Stimulated activated CD4-positive, alpha-beta T cell treated with anti-CD3 and anti-CD28 coated beads, Interleukin-4, amount 100 ng/mL, for 48 hours (primary cell): ENCODE measurements around the gene P2RY8.
A peak's percentile ranks its signal among the peaks of the same experiment; 100 is the strongest.
"Not testable (repeated sequence)": the region's sequence is repeated elsewhere in the genome, so short reads cannot be mapped to it uniquely, and the experiment has no call there.

Source experiments
- DNase-seq, 2 donors: peaks; one replicate each; pipeline ENCODE4 v3.0.0-alpha.2; 2020; ENCODE audit warnings: low read depth in 2 of 2

P2RY8 gene

DNA sequence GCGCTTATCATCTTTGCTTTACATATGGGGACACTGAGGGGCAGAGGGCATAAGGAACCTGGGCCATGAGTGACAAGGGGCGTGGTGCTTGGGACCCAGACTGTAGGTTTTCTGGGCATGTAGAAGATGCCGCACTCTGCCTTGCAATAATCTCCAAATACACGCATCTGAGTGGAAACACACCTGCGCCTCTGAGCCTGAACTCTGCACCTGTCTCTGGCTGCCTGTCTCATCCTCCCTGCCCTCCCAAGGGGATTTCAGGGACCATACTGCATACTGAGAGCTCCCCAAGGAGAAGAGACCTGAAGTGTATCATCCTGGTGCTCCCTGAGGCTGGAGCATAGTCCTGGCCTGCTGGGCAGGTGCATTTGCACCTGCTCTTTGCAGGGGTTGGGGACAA is 49.6 kb downstream of the P2RY8 start:
- DNase-seq = no peak

DNA sequence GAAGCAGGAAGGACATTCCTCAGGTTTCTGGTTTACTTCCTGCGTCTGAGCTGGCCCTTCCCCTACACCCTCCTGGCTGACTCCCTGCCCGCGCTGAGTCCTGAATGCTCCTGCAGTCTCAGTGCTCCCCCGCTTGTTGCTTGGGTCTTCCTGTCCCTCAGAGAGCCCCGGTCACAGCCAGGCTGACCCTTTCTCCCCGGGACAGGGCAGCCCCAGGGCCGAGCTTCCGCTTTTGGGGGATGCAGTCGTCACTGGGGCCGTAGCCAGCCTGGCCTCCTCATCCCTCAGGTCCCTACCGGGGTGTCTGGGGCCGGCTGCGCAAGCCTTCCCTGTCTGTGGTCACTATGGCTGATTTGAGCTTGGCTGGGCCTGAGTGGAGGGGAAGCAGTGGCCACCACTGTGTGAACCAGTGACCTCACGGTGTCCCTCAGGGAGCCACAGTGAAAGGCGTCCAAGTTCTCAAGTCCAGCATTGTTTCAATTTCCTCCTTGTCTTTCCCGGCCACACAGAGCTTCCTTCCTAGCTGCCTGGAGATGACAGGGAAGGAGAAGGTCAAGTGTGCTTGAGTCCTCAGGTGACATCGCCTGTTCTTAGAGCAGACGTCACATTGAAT is 50.1 kb downstream of the P2RY8 start:
- DNase-seq = no peak

DNA sequence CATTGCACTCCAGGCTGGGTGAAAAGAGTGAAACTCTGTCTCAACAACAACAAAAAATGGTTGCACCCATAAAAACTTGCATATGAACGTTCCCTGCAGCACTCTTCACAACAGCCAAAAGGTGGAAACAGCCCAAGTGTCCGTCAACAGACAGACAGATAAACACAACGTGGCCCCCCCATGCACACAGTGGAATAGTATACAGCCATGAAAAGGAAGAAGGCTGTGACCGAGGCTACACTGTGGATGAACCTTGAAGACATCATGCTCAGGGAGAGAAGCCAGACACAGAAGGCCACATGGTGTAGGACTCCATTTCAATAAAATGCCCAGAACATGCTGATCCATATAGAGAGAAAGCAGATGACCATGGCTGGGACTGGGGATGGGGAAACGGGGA is 50.8 kb downstream of the P2RY8 start:
- no peak for DNase-seq

DNA sequence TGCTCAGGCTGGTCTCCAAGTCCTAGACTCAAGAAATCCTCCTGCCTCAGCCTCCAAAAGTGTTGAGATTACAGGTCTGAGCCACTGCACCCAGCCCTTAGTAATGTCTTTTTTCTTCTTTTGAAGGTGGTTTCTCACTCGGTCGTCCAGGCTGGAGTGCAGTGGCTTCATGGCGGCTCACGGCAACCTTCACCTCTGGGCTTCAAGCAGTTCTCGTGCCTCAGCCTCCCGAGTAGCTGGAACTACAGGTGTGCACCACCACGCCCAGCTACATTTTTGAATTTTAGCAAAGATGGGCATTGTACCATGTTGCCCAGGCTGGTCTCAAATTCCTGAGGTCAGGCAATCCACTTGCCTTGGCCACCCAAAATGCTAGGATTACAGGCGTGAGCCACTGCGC is 52.0 kb downstream of the P2RY8 start:
- DNase-seq = no peak

DNA sequence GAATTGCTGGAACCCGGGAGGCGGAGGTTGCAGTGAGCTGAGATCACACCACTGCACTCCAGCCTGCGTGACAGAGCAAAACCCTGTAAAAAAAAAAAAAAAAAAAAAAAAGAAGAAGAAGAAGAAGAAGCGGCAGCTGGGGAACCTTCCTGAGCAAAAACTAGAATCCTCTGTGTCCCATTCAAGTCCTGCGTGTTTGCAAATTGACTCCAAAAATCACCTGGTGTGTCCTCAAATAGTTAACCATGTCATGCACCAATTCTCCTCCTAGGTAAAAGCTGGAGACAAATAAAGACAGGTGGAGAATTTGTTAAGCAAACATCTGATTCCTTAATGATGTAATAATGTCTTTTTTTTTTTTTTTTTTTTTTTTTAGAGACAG is 52.4 kb downstream of the P2RY8 start:
- DNase-seq = no peak

DNA sequence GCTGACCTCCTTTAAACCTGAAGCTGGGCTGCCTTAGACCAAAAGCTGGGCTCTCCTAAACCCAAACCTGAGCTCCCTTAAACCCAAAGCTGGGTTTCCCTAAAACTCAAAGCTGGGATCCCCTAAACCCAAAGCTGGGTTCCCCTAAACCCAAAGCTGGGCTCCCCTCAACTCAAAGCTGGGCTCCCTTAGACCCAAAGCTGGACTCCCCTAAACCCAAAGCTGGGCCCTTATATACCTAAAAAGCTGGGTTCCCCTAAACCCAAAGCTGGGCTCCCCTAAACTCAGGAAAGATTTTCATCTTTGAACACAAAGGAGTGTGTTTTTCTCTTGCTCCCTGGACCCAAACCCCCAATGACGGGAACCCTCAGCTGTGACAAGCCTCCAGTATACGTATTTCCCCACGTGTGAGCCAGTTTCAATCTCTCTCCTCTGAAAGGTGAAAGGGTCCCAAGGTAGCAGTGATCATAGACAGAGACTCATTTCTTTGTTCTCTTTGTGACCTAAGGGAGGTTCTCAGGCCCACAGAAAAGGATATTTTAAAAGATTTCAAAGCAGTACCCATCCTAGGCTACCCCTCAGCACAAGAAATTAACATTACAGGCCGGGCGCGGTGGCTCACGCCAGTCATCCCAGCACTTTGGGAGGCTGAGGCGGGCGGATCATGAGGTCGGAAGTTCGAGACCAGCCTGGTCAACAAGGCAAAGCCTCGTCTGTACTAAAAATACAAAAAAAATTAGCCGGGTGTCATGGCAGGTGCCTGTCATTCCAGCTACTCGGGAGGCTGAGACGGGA is 52.9 kb downstream of the P2RY8 start:
- no peak for DNase-seq

DNA sequence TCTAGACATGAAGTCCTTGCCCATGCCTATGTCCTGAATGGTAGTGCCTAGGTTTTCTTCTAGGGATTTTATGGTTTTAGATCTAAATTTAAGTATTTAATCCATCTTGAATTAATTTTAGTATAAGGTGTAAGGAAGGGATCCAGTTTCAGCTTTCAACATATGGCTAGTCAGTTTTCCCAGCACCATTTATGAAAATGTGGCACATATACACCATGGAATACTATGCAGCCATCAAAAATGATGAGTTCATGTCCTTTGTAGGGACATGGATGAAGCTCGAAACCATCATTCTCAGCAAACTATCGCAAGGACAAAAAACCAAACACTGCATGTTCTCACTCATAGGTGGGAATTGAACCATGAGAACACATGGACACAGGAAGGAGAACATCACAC is 54.5 kb downstream of the P2RY8 start:
- DNase-seq = not testable (repeated sequence)

DNA sequence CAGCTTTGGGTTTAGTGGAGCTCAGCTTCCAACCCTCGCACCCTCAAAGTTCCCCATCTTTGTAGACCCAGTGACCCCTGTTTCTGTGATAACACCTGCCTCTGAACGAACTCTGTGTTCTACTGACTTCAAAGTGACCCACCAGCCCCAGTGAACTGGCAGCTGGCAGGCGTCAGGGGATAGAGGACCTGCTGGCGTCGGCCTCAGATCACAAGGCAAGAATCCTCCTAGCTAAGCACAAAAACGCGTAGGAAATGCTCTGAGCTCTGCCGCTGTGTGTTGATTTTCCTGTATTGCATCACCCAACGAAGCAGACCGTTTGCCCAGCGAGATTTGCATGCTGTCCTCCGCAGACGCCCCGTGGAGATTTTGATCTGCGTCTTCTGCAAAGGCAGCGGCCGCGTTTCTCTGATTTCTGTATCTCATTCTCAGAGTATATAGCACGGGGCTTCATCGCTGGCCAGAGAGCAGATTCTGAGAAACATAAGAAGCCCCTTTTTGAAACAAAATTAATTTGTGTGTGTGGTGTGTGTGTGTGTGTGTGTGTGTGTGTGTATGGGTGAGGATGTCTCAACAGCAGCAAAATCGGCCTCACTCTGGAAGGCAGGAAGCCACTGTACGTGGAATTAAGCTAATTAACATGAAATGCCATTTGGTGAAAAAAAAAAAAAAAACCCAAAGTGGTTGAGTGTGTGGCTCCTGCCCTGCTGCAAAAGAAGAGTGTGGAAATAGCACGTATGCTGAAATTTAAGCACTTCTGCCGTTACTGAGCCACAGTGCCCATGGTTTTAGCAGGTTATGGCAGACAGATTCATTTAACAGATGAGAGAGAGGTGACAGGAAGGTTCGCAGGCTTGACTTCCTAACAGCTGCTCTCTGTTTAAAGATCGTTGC is 55.1 kb downstream of the P2RY8 start:
- DNase-seq = peak; percentile 54 to 64

DNA sequence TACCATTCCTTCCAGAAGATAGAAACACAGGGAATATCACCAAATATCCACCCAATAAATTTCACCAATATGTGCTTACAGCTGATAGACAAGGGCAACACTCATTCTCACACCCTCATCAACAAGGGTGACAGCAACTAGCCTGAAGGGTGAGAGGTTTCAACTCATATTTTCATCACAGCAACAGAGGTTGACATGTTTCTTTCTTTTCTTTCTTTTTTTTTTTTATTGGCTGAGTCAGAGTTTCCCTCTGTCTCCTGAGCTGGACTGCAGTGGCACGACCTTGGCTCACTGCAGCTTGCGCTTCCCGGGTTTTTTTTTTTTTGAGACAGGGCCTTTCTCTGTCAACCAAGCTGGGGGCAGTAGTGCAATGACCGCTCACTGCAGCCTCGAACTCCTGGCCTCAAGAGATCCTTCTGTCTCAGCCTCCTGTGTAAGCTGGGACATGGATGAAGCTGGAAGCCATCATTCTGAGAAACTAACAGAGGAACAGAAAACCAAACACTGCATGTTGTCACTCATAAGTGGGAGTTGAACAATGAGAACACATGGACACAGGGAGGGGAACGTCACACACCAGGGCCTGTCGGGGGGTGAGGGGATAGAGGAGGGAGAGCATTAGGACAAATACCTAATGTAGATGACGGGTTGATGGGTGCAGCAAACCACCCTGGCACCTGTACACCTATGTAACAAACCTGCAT is 56.8 kb downstream of the P2RY8 start:
- DNase-seq = no peak

DNA sequence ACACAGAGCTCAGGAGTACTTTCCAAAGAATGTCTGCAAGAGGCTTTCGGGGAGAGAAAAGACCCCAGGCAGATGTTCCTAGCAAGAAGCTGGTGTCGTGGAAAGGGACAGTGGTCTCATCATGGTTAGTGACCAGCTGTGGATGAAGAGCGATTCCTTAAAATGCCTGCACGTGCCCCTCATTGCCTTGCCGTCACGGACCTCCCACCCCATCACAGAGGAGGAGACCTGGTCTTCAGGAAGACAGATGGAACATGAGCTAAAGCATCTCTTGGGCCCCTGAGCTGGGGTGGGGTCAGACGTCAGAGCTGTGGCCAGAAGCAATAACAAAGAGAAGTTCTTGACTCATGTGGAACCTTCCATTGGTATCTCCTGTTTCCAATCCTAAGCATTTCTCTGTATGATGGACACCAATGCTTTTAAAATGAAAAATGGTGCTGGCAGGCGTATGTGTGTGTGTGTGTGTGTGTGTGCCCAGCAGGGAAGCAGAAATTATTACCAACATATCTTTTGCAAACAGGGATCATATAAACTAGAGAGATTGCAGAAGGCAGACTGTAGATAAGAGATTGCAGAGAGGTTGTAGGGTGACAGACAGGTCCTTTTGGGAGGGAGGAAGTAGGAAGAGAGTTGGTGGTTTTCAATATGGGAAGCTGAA is 59.1 kb downstream of the P2RY8 start:
- DNase-seq = no peak

DNA sequence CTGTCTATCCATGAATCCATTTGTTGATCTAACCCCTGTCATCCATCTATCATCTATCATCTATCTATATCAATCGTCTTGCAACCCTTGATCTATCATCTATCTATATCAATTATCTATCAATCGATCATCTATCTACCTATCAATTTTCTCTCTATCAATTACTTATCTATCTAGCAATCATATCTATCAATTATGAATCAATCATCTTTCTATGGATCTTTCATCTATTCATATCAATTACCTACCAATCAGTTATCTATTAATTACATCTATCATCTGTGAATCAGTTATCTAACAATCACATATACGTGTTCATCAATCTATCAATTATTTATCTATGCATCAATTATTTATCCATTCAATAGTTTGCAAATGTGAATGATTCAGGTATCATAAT is 59.8 kb downstream of the P2RY8 start:
- DNase-seq = no peak

DNA sequence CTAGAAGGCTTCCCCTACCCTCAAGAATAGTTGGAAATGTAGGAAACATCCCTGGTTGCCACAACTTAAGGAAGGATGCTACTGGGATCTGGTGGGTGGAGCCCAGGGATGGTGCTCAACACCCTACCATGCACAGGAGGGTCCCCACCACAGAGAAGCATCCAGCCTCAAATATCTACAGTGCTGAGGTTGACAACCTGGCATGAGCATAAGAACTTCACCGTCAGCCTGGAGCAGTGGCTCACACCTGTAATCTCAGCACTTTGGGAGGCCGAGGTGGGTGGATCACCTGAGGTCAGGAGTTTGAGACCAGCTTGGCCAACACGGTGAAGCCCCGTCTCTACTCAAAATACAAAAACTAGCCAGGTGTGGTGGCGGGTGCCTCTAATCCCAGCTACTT is 60.3 kb downstream of the P2RY8 start:
- no peak for DNase-seq

DNA sequence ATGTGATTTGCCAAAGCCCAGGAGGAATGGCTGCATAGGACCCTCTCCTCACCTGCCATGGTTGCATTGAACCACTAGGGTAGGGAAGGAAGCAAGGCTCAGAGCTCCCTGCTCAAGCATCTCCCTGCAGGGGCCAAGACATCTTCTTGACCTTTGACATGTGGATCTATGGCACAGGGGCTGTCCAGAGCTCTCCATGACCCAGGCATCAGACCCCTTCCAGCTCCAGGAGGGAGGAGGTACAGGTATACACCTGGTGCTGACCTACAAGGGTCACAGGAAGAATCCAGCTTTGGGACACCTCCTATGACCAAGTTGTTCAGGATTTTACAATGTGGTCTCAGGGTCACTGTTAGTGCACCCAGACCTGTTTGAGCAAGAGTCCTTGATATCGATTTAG is 61.1 kb downstream of the P2RY8 start:
- DNase-seq = no peak

DNA sequence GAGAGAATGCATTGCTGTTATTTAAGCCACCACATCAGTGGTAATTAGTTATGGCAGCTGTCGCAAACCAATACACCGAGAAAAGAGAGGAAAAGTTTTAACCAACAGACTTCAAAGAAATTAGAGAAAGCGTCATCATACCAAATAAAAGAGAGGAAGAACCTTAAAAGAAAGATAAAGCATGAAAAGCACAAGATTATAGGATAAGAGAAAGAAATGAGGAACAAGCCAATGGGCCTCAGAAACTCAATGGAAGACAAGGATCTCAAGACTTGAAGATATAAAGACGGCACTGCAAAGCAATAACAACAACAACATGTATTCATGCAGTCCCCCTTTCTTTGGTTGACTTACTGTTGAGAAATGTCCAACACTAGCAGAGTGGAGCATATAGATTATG is 61.5 kb downstream of the P2RY8 start:
- no peak for DNase-seq

DNA sequence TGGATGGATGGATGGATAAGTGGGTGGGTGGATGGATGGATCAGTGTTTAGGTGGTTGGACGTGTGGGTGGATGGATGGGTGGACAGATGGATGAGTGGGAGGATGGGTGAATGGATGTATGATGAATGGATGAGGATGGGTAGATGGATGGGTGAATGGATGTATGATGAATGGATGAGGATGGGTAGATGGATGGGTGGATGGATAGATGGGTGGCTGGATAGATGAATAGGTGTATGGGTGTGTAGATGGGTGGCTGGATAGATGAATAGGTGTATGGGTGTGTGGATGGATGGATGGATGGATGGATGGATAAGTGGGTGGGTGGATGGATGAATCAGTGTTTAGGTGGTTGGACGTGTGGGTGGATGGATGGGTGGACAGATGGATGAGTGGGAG is 62.4 kb downstream of the P2RY8 start:
- DNase-seq = not testable (repeated sequence)

DNA sequence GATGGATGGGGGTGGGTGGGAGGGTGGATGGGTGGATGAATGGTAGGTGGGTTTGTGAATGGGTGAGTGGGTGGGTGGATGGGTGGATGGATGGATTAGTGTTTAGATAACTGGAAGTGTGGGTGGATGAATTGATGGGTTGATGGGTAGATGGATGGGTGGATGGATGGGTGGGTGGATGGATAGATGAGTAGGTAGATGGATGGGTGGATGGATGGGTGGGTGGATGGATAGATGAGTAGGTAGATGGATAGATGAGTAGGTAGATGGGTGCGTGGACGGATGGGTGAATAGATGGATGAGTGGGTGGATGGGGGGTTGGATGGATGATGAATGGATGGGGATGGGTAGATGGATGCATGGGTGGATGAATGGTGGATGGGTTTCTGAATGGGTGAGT is 64.0 kb downstream of the P2RY8 start:
- DNase-seq = no peak

DNA sequence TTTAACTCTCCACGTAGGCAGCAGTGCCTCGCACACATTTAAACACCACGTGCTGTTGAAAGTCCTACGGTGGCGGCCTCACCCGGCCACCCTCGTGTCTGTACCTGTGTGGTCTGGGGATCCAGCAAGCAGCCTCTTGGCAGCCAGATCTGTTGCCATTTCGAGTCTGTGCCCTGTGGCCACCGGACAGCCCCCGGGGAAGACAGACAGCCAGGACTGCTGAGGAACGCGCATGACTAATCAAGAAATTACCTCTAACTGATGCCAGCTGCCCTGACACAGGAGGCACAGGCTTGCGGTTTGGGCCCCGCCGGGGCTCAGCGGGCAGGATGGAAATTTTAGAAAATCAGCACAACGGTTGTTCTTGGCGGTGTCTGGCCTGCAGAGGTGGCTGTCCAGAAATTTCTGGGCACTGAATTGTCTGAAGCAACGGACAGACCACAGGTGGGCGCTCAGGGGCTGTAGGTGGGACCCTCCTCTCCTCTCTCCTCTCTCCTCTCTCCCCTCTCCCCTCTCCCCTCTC is 68.7 kb downstream of the P2RY8 start:
- peak; percentile 66 to 73 for DNase-seq

DNA sequence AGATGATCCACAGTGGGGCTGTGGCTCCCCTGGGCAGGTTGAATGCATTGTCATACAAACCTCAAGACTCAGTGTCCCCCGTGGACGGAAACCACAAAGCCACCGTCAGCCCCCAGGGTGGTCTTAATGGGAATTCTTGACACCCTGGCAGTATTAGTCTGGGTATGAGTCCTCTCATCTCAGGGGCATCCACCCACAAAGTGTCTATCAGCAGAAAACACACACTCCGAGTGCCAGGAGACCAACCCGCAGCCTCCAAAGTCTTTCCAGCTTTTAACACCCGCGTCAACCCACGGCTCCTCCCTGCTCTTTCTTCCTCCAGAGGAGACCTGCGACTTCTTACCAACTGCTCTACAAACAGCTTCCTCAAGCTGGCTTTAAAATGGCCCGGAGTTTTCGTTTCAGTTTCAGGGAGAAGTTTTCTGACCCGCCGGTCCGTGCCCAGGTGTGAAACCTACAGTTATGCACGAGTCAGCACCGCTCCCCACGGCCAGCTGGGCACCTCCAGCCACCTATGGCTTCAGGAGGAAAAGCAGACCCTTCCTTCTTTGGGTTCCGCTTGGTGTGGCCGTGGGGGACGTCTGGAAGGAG is 69.9 kb downstream of the P2RY8 start:
- no peak for DNase-seq

DNA sequence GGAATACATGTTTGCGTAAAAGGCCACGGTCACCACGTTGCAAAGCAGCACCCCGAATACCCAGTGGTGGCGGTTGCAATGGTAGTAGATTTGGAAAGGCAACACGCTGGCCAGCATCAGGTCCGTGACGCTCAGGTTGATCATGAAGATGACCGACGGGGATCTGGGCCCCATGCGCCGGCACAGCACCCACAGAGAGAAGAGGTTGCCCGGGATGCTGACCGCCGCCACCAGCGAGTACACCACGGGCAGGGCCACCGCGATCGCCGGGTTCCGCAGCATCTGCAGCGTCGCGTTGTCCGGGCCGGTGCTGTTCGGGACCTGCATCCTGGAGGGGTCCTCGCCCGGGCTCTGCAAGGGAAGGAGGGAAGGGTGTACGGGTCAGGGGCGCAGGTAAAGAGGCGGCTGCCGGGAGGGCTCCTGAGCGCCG is 70.7 kb downstream of the P2RY8 start:
- DNase-seq = no peak

DNA sequence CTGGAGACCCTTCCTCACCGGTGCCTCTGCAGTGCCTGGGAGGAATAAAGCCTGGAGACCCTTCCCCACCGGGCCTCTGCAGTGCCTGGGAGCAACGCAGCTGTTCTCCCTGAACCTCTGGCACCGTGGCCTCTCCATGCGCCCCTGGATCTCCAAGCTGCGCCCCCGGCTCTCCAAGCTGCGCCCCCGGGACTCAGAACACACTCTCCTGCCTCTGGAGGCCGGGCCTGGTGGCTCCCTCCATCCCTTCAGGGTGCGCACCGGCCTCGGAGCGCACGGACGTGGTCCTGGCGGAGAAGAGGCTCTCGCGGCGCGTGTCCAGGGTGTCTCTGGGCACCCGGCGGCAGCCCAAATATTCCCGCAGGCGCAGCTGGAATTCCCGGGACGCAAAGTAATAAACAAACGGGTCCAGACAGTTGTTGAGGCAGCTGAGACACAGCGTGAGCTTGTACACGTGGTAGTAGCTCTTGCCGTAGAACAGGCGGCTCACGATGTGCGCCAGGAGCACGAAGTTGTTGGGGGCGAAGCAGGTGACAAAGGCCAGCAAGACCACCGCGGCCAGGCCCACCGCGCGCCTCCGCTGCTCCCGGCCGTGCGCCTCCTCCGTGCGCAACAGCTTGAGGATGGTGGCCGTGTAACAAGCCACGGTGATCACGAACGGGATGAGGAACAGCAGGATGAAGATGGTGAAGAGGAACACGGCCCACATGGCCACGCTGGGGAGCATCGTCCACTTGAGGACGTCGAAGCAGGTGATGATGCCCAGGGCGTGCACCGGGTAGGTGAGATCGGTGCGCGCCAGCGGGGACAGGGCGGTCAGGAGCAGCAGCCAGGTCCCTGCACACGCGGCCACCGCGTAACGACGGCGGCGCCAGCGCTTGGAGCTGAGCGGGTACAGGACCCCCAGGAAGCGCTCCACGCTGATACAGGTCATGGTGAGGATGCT is 71.4 kb downstream of the P2RY8 start:
- DNase-seq = no peak
